GM10847 (cell line): ENCODE data around the gene SYNGR2.

Experiments used
- POLR2A ChIP-seq: IDR thresholded peaks from 2 replicates; pipeline ENCODE4 v1.6.1; 2011; ENCODE audit not compliant: insufficient read length; ENCODE audit errors: extremely low read depth

Gene SYNGR2

GRCh38 chr17:78127888-78128550, 40.4 kb upstream of the SYNGR2 start:
- no peak for TF ChIP-seq POLR2A

- TF ChIP-seq POLR2A: peak; percentile 80
These were observed 39.6 kb upstream of the SYNGR2 start, which contains the start of gene TMC6 for GRCh38 chr17:78128551-78129350. Gene TMC6, minus strand, starts transcription at chr17:78128755. Its CDS starts 1,923 bp downstream, at chr17:78126832.

GRCh38 chr17:78129351-78130089, 38.9 kb upstream of the SYNGR2 start:
- no peak for TF ChIP-seq POLR2A

- no peak for TF ChIP-seq POLR2A
These were observed 38.3 kb upstream of the SYNGR2 start for GRCh38 chr17:78130090-78130436.

GRCh38 chr17:78130437-78131101, 37.8 kb upstream of the SYNGR2 start, which contains the start of gene TMC8:
Gene TMC8, plus strand, starts transcription at chr17:78130771. Its CDS starts 818 bp downstream, at chr17:78131589.
- TF ChIP-seq POLR2A: peak; percentile 60

- no peak for TF ChIP-seq POLR2A
These were observed 37.0 kb upstream of the SYNGR2 start for GRCh38 chr17:78131172-78132083.

GRCh38 chr17:78132084-78132676, 36.2 kb upstream of the SYNGR2 start:
- peak; percentile 22 for TF ChIP-seq POLR2A

- TF ChIP-seq POLR2A: no peak
These were observed 35.6 kb upstream of the SYNGR2 start for GRCh38 chr17:78132767-78133178.

GRCh38 chr17:78133179-78133951, 35.0 kb upstream of the SYNGR2 start:
- TF ChIP-seq POLR2A: no peak

- TF ChIP-seq POLR2A: peak; percentile 26
These were observed 34.1 kb upstream of the SYNGR2 start for GRCh38 chr17:78133971-78134898.

GRCh38 chr17:78134899-78135385, 33.4 kb upstream of the SYNGR2 start:
- no peak for TF ChIP-seq POLR2A

GRCh38 chr17:78135858-78136500, 32.4 kb upstream of the SYNGR2 start:
- no peak for TF ChIP-seq POLR2A
